ENCODE measurements around the gene PRIM2.
"Not testable (repeated sequence)": the region's sequence is repeated elsewhere in the genome, so short reads cannot be mapped to it uniquely, and the experiment has no call there.

GRCh38 chr6:57390818-57391217 is 73.4 kb downstream of the PRIM2 start:
- TF ChIP-seq CTCF, POLR2AphosphoS5 (IDR thresholded peaks at IDR 0.05): not testable (repeated sequence)
